GM12872 (cell line): Measurements from ENCODE around the gene CLMP.

Experiments
- TF ChIP-seq, protein P1 (sequence below): IDR thresholded peaks from 3 replicates; pipeline ENCODE4 v1.5.1; 2011; ENCODE audit warnings: low read depth, mild to moderate bottlenecking, low read length, moderate library complexity; ENCODE audit not compliant: insufficient read depth

The CLMP gene

DNA sequence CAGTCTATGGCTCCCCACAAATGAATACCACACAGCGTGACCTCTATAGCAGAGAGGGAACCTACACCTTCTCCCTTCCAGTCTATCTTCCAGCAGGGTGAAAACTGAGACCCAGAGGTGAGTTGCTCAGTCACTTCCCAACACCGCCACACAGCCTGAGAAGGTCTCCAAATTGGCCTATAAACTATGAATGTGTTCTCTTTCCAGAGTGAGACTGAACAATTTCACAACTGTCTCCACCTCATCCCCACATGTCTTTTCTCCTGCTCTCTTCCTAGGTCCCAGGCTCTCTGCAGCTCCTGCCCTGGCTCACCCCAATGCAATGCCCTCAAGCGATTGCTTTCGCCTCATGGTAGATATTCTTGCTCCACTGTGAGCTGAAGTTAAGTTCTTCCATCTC is 14.0 kb downstream of the CLMP start:
- TF ChIP-seq, protein P1, sequence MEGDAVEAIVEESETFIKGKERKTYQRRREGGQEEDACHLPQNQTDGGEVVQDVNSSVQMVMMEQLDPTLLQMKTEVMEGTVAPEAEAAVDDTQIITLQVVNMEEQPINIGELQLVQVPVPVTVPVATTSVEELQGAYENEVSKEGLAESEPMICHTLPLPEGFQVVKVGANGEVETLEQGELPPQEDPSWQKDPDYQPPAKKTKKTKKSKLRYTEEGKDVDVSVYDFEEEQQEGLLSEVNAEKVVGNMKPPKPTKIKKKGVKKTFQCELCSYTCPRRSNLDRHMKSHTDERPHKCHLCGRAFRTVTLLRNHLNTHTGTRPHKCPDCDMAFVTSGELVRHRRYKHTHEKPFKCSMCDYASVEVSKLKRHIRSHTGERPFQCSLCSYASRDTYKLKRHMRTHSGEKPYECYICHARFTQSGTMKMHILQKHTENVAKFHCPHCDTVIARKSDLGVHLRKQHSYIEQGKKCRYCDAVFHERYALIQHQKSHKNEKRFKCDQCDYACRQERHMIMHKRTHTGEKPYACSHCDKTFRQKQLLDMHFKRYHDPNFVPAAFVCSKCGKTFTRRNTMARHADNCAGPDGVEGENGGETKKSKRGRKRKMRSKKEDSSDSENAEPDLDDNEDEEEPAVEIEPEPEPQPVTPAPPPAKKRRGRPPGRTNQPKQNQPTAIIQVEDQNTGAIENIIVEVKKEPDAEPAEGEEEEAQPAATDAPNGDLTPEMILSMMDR: no peak

DNA sequence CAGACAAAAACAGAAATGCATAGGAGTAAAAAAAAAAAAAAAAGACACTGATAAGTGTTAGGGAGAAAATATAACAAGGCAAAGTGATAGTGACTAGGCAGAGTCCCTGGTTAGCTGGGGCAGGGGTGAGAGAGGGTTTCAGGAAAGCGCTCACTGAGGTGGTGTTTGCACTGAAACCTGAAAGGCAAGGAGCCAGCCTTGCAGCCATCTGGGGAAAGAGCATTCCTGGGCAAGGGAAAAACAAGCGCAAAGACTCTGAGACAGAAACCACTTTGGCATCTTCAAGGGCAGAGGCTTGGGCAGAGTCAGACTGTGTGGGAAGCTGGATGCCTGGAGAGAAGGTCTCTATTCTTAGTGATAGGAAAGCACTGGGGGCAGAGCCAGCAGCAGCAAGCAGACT is 14.5 kb downstream of the CLMP start:
- TF ChIP-seq, protein P1: no peak

DNA sequence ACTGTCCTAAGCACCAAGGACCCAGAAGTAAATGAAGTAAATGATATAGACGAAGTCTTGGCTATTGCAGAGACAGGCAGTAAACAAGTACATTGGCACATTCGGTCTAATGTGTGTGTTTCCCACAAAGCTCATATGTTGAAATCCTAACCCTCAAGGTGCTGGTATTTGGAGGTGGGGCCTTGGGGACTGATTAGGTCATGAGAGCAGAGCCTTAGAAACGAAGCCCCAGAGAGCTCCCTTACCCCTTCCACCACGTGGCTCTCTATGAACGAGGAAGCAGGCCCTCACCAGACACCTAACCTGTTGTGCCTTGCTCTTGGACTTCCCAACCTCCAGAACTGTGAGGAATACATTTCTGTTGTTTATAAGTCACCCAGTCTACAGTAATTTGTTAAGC is 14.9 kb downstream of the CLMP start:
- TF ChIP-seq, protein P1: no peak

DNA sequence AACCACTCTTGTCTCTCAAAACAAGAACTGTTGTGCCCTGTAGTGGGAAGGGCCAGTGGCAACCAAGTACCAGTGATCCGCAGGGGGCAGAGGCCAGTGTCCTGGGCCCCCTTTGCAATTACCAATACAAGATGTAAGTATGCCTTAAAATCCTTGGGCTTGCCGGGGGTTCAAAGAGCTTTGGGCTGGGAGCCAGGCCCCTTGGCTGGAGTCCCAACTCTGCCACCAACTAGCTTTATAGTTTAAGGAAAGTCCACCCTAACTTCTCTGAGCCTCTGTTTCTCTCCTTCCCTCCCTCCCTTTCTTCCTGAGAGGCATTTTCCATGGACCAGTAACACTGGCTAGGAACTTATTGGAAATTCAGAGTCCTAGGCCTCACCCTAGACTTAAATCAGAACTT is 15.5 kb downstream of the CLMP start:
- TF ChIP-seq, protein P1: no peak

DNA sequence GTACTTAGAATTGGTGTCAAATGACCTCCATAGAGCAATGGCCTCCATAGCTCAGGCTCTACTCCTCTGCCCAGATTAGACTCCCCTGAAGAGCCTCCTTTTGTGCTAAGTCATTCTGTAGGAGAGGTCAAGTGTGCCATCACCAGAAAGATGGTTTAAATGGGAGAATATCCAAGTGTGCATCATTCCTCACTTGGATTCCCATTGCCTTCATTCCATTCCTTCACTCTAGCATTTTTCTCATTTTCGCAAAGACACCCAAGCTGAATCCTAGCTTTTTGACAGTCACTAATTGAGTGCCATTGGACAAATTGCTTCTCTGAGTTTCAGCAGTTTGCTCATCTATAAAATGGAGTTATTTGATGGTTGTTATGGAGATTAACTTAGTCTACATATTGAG is 16.9 kb downstream of the CLMP start:
- TF ChIP-seq, protein P1: no peak

DNA sequence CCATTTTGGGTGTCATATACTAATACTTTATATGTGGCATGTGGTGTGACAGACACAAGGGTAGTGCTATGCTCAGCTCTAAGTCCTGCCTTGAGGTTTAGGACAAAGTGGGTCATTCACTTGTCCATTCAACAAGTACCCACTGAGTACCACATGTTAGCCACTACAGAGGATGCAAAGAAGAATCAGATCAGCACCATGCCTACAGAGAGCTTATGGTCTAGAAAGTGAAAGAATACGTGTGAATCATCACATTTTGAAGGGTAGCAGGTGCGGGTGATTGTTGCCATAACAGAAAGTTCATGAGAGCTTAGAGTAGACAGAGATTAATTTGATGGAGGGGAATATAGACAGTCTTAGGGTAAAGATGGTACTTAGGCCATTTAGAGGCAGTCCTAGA is 18.3 kb downstream of the CLMP start:
- TF ChIP-seq, protein P1: no peak

DNA sequence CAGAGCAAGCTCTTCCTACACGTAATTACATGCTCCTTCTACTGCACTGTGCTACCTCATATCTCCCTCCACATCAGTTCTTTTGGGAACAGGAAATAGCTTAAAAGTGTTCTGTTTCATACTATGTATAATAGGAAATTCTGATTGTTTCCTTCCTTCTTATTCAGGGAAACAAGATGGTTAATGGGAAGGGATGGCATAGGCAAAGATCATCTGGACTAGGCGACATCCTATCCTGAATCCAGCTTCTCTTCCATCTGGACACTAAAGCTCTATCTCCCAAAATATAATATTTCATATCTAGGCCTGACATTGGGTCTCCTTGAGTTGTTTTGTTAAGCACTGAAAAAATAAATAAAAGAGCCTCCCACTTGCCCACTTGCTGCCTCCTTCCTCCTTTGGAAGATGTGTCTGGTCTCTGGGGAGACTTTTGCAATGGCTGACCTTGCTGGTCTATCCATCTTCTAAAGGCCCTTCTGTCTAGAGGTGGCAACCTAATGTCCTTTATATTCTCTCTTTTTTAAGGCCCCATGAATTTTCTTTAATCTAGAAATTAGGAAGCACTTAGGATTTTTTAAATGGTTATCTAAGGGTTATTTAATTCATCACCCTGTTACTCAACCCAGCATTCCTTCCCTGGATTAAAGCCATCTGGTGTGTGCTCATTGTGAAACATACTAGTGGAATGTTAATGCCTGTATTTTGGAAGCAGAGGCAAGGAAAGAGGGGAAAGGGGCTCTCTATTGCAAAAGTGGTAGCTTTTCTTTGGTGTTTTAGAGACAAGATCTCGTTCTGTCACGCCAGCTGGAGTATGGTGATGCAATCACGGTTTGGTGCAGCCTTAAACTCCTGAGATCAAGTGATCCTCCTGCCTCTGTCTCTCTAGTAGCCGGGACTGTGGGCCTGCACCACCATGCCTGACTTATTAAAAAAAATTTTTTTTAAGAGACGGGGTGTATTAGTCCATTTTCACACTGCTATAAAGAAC is 20.6 kb downstream of the CLMP start:
- TF ChIP-seq, protein P1: no peak
